H1 (cell line): Measurements from ENCODE around the gene MAML3. TPM values are rescaled to one million over a fixed set of nuclear protein-coding genes. Genes with fewer than 3 reads are reported as not detected.

Experiments used
- CTCF ChIA-PET: fragments of 300-600 bp; sonication (Branson Sonifier 250); formaldehyde crosslinking; loops from one replicate; lab custom pipeline; 2021; ENCODE audit not compliant: partially characterized antibody; lab: Charles Lee
- POLR2A ChIA-PET: fragments of 300-600 bp; sonication (Branson Sonifier 250); formaldehyde crosslinking; loops from one replicate; lab custom pipeline; 2021; ENCODE audit warnings: inconsistent platforms; ENCODE audit not compliant: partially characterized antibody; lab: Charles Lee
- DNase-seq, 2 experiments: peaks; one replicate each; pipeline versions ENCODE4 v3.0.0 to v3.0.0-alpha.2; 2010 to 2022; ENCODE audit warnings: low spot score in 2 of 2, low read depth in 1 of 2, mixed read lengths in 1 of 2
- FAIRE-seq: peaks from 2 replicates; lab custom pipeline; 2011; peaks lifted over from hg19 to GRCh38; lab: Jason Lieb, UNC
- H2AFZ ChIP-seq: 2 replicates; pipeline ENCODE4 v1.8.1; 2012; ENCODE audit warnings: low read length, inconsistent platforms
- H2AK5ac ChIP-seq: 2 replicates; pipeline ENCODE4 v1.6.1; 2013; ENCODE audit warnings: low read depth, low read length
- H2BK120ac ChIP-seq: replicated peaks from 2 replicates; pipeline ENCODE3; 2013; ENCODE audit warnings: low read depth, low read length, inconsistent platforms
- H2BK12ac ChIP-seq: 2 replicates; pipeline ENCODE4 v1.6.1; 2013; ENCODE audit warnings: low read depth, low read length
- H2BK15ac ChIP-seq: 2 replicates; pipeline ENCODE4 v1.6.1; 2013; ENCODE audit warnings: low read length
- H2BK20ac ChIP-seq: 2 replicates; pipeline ENCODE4 v1.6.1; 2013; ENCODE audit warnings: low read length
- H2BK5ac ChIP-seq: 2 replicates; pipeline ENCODE4 v1.6.1; 2013; ENCODE audit warnings: low read depth, low read length
- H3K14ac ChIP-seq: 2 replicates; pipeline ENCODE4 v1.6.1; 2013; ENCODE audit warnings: inconsistent platforms; ENCODE audit not compliant: insufficient read length
- H3K18ac ChIP-seq: 2 replicates; pipeline ENCODE4 v1.6.1; 2013; ENCODE audit warnings: low read length; ENCODE audit errors: extremely low read depth
- H3K23ac ChIP-seq: 2 replicates; pipeline ENCODE4 v1.6.1; 2013; ENCODE audit warnings: inconsistent platforms; ENCODE audit not compliant: insufficient read length
- H3K23me2 ChIP-seq: 2 replicates; pipeline ENCODE4 v1.6.1; 2013; ENCODE audit warnings: low read depth, low read length
- H3K27ac ChIP-seq: 2 replicates; pipeline ENCODE4 v1.6.1; 2011; ENCODE audit warnings: low read depth, low read length, inconsistent platforms
- H3K27me3 ChIP-seq, 4 experiments: replicated peaks in 1 of 4; 1 replicate in 1 of 4; 2 replicates in 3 of 4; pipeline versions ENCODE4 v1.6.1 to v1.8.1; 2011 to 2013; ENCODE audit warnings: low read length in 3 of 4, mild to moderate bottlenecking in 3 of 4, inconsistent platforms in 2 of 4, mixed read lengths in 2 of 4, moderate library complexity in 1 of 4; ENCODE audit not compliant: control insufficient read depth in 3 of 4, insufficient read depth in 3 of 4; ENCODE audit errors: extremely low read depth in 1 of 4
- H3K36me3 ChIP-seq, 4 experiments: 2 replicates each; pipeline versions ENCODE4 v1.6.1 to v1.8.1; 2011 to 2013; ENCODE audit warnings: mild to moderate bottlenecking in 4 of 4, low read length in 3 of 4, moderate library complexity in 2 of 4, control low read depth in 1 of 4, inconsistent platforms in 1 of 4; ENCODE audit not compliant: insufficient read depth in 4 of 4, control insufficient read depth in 2 of 4
- H3K4ac ChIP-seq: replicated peaks from 2 replicates; pipeline ENCODE3; 2013; ENCODE audit warnings: low read length, low read depth, mixed read lengths, inconsistent platforms; ENCODE audit not compliant: insufficient read length
- H3K4me1 ChIP-seq, 4 experiments: replicated peaks in 1 of 4; 1 replicate in 1 of 4; 2 replicates in 3 of 4; pipeline versions ENCODE4 v1.6.1 to v1.8.1; 2011 to 2013; ENCODE audit warnings: low read length in 3 of 4, inconsistent platforms in 2 of 4, mixed read lengths in 1 of 4; ENCODE audit not compliant: insufficient read depth in 4 of 4, control insufficient read depth in 3 of 4
- H3K4me2 ChIP-seq, 2 experiments: 2 replicates each; pipeline versions ENCODE4 v1.6.1 to v1.8.1; 2011 to 2013; ENCODE audit warnings: low read depth in 2 of 2, low read length in 2 of 2, control low read depth in 1 of 2, inconsistent platforms in 1 of 2, mild to moderate bottlenecking in 1 of 2; ENCODE audit not compliant: insufficient read depth in 1 of 2
- H3K4me3 ChIP-seq, 4 experiments: fragments of 200-600, 300-600 bp in 1 of 4; sonication (generic), shearing (Covaris generic), sonication (Bioruptor Twin) in 1 of 4; 2 replicates each; pipeline versions ENCODE4 v1.5.1 to v1.8.1; 2011 to 2016; ENCODE audit warnings: low read length in 4 of 4, low read depth in 3 of 4, control low read depth in 2 of 4, inconsistent platforms in 2 of 4, mild to moderate bottlenecking in 2 of 4, mixed read lengths in 1 of 4, moderate library complexity in 1 of 4; ENCODE audit not compliant: insufficient read depth in 2 of 4; ENCODE audit errors: extremely low read depth in 1 of 4
- H3K56ac ChIP-seq: replicated peaks from 2 replicates; pipeline ENCODE3; 2013; ENCODE audit warnings: low read depth, mild to moderate bottlenecking, mixed read lengths, low read length, inconsistent platforms; ENCODE audit not compliant: insufficient read length
- H3K79me1 ChIP-seq: 2 replicates; pipeline ENCODE4 v1.6.1; 2013; ENCODE audit warnings: low read depth, low read length, control low read depth
- H3K79me2 ChIP-seq, 2 experiments: 2 replicates each; pipeline versions ENCODE4 v1.6.1 to v1.8.1; 2012 to 2013; ENCODE audit warnings: low read length in 2 of 2, mild to moderate bottlenecking in 2 of 2, inconsistent platforms in 1 of 2; ENCODE audit not compliant: insufficient read depth in 2 of 2, control insufficient read depth in 1 of 2
- H3K9ac ChIP-seq, 4 experiments: replicated peaks in 1 of 4; 1 replicate in 1 of 4; 2 replicates in 3 of 4; pipeline versions ENCODE4 v1.6.1 to v1.8.1; 2011 to 2013; ENCODE audit warnings: low read depth in 3 of 4, low read length in 3 of 4, control low read depth in 2 of 4, mild to moderate bottlenecking in 2 of 4, moderate library complexity in 2 of 4, inconsistent platforms in 1 of 4; ENCODE audit errors: extremely low read depth in 1 of 4
- H3K9me3 ChIP-seq, 2 experiments: 2 replicates each; pipeline versions ENCODE4 v1.6.1 to v1.8.1; 2012 to 2013; ENCODE audit warnings: mild to moderate bottlenecking in 2 of 2, moderate library complexity in 2 of 2, control low read depth in 1 of 2, inconsistent platforms in 1 of 2, low read depth in 1 of 2, low read length in 1 of 2, mixed read lengths in 1 of 2; ENCODE audit not compliant: insufficient read depth in 2 of 2
- H4K20me1 ChIP-seq, 2 experiments: replicated peaks in 1 of 2; 2 replicates each; pipeline versions ENCODE3 to v1.8.1; 2011 to 2013; ENCODE audit warnings: inconsistent platforms in 2 of 2, low read length in 2 of 2, mild to moderate bottlenecking in 1 of 2; ENCODE audit not compliant: insufficient read depth in 2 of 2, control insufficient read depth in 1 of 2
- H4K5ac ChIP-seq: 2 replicates; pipeline ENCODE4 v1.6.1; 2013; ENCODE audit warnings: low read length, low read depth, mixed read lengths, inconsistent platforms; ENCODE audit not compliant: insufficient read length
- H4K8ac ChIP-seq: 2 replicates; pipeline ENCODE4 v1.8.0; 2013; ENCODE audit warnings: mild to moderate bottlenecking, moderate library complexity, low read length, inconsistent platforms; ENCODE audit not compliant: insufficient read depth; ENCODE audit errors: extremely low read depth
- H4K91ac ChIP-seq: replicated peaks from 2 replicates; pipeline ENCODE3; 2013; ENCODE audit warnings: low read length, mixed read lengths, inconsistent platforms; ENCODE audit not compliant: insufficient read length
- CBX5 ChIP-seq: fragments of 300-800, 300-1000 bp; sonication (generic); IDR thresholded peaks from 2 replicates; pipeline ENCODE4 v1.7.1; 2016; ENCODE audit warnings: antibody characterized with exemption, low read length, low read depth
- SP1 ChIP-seq: IDR thresholded peaks from 2 replicates; pipeline ENCODE4 v1.6.1; 2011; ENCODE audit warnings: low read depth, low read length
- TEAD4 ChIP-seq: IDR thresholded peaks from 2 replicates; pipeline ENCODE4 v1.6.1; 2012; ENCODE audit warnings: low read depth, low read length, inconsistent platforms, mixed read lengths
- WGBS, 2 experiments: shearing (Covaris generic) in 1 of 2; methylation state at CpG; one replicate each; pipeline versions ENCODE4 v1.1.6 to v1.1.7; 2013 to 2015; ENCODE audit warnings: low lambda C conversion rate in 2 of 2, mixed read lengths in 2 of 2, inconsistent platforms in 1 of 2, low coverage in 1 of 2, missing lambda C conversion rate in 1 of 2; ENCODE audit not compliant: insufficient replicate concordance in 2 of 2, insufficient coverage in 1 of 2, insufficient read length in 1 of 2; ENCODE audit errors: extremely low coverage in 1 of 2, missing lambda C conversion rate in 1 of 2; 5-methylcytosine and 5-hydroxymethylcytosine counted together
- polyA plus RNA-seq, 7 experiments: library from polyadenylated mRNA; depleted of rRNA in 3 of 7; stranded (reverse) in 5 of 7; unstranded in 2 of 7; fragments of >200 nt in 5 of 7; fragments of 200-250 nt in 2 of 7; gene quantifications; 1 replicate in 5 of 7; 2 replicates in 1 of 7; 4 replicates in 1 of 7; pipeline versions ENCODE4 v1.2.1 to v1.2.3, GENCODE V29; 2011 to 2013; ENCODE audit warnings: missing spikeins in 2 of 7, mixed read lengths in 2 of 7
- total RNA-seq: library from RNA; stranded (reverse); fragmentation: NEBNext Ultra II Directional; extraction: Animal tissue kit (Norgen Biotek cat#: 25700); gene quantifications from 2 replicates; pipeline ENCODE4 v1.2.1, GENCODE V29; 2021

The MAML3 gene
- total and polyA plus RNA-seq, 2 of the 8 experiments (the other 6 are each of a cell fraction or from before 2014, with no cell fraction given) = 2.1 to 5.7 TPM

GRCh38 chr4:140046543-140046942 lies 107.4 kb downstream of the MAML3 start:
- H3K27ac ChIP-seq = no peak overlapping the region; the same call in 1 of the 2 replicates
- H2BK20ac ChIP-seq = no peak overlapping the region
- no peak overlapping the region for H4K5ac ChIP-seq
- H3K4ac ChIP-seq = no peak overlapping the region
- H3K4me1 ChIP-seq = peaks cover 11 to 37% (median 14%) of the 10 kb centered on the region in 4 experiments
- TF ChIP-seq TEAD4 = peak; percentile 22; the same call in 1 of the 2 replicates
- peak; percentile 31; the same call in 1 of the 2 replicates for TF ChIP-seq SP1
- no peak for TF ChIP-seq CBX5
- TF ChIP-seq, all 59 proteins: peak for 2
- H2AFZ ChIP-seq = 0 out of 2 replicates have a peak overlapping the region, but pooled peaks have one; percentile 91
- CTCF ChIA-PET = interaction anchor here (1.0 to 2.4 kb wide), 11 partner anchors 11 to 390 kb away, joined by 3 to 10 read pairs (median 3); no protein-coding TSS in a partner anchor
- no peak overlapping the region for H3K23ac ChIP-seq
- H3K79me2 ChIP-seq = no peaks in the 10 kb centered on the region
- no peak overlapping the region; a peak in 1 of 7 replicates for H3K9ac ChIP-seq
- peak overlapping the region; percentile 73; the same call in 1 of the 2 replicates for H3K18ac ChIP-seq
- POLR2A ChIA-PET = interaction anchor here (0.6 to 1.7 kb wide), 8 partner anchors 9 to 977 kb away, joined by 3 to 8 read pairs (median 3); no protein-coding TSS in a partner anchor
- H3K56ac ChIP-seq = no peak overlapping the region
- H4K91ac ChIP-seq = peak overlapping the region; percentile 57
- H2BK15ac ChIP-seq = no peak overlapping the region
- no peak overlapping the region for H2AK5ac ChIP-seq
- peak overlapping the region in 1 of 4 experiments; percentile 48; a peak in 1 of 8 replicates for H3K4me3 ChIP-seq
- H4K8ac ChIP-seq = no peak overlapping the region
- H3K23me2 ChIP-seq = no peaks in the 10 kb centered on the region; the same call in 1 of the 2 replicates
- no peak overlapping the region for H3K14ac ChIP-seq
- 38% methylated on average over 6 of the region's 6 CpGs; no CpG with 5 or more reads in 1 of the 2 experiments for WGBS, 2 experiments
- peak overlapping the region; percentile 88; the same call in 1 of the 2 replicates for H2BK5ac ChIP-seq
- no peaks in the 10 kb centered on the region for H3K27me3 ChIP-seq
- no peak overlapping the region for H2BK120ac ChIP-seq
- H2BK12ac ChIP-seq = peak overlapping the region; percentile 99; the same call in 1 of the 2 replicates
- no peak for DNase-seq
- no peaks in the 10 kb centered on the region for H3K36me3 ChIP-seq
- FAIRE-seq = no peak
- H4K20me1 ChIP-seq = no peaks in the 10 kb centered on the region
- no peaks in the 10 kb centered on the region for H3K9me3 ChIP-seq
- no peaks in the 10 kb centered on the region for H3K79me1 ChIP-seq
- H3K4me2 ChIP-seq = peak overlapping the region; percentile 64 to 81; a peak in 3 of 4 replicates
